Neuronal stem cell (in vitro differentiated cells): Measurements from ENCODE around the gene PDGFC.

Source experiments
- DNase-seq: peaks from one replicate; pipeline ENCODE4 v3.0.0-alpha.2; 2013; ENCODE audit warnings: low spot score
- H2AFZ ChIP-seq: one replicate; pipeline ENCODE4 v1.6.1; 2013; ENCODE audit warnings: mild to moderate bottlenecking, low read length, inconsistent platforms
- H2AK5ac ChIP-seq: 2 replicates; pipeline ENCODE4 v1.6.1; 2013; ENCODE audit warnings: low read depth, mild to moderate bottlenecking, inconsistent platforms, low read length, moderate library complexity, mixed read lengths
- H2BK120ac ChIP-seq: 2 replicates; pipeline ENCODE4 v1.6.1; 2013; ENCODE audit warnings: low read depth, mild to moderate bottlenecking, inconsistent platforms, low read length, moderate library complexity, mixed read lengths
- H2BK12ac ChIP-seq: one replicate; pipeline ENCODE4 v1.6.1; 2013; ENCODE audit warnings: low read length, inconsistent platforms
- H2BK15ac ChIP-seq: 2 replicates; pipeline ENCODE4 v1.6.1; 2013; ENCODE audit warnings: mild to moderate bottlenecking, low read length, inconsistent platforms, mixed read lengths
- H2BK5ac ChIP-seq: one replicate; pipeline ENCODE4 v1.6.1; 2013; ENCODE audit warnings: inconsistent platforms, mild to moderate bottlenecking, low read length, moderate library complexity
- H3K14ac ChIP-seq: one replicate; pipeline ENCODE4 v1.6.1; 2013; ENCODE audit warnings: low read length, inconsistent platforms
- H3K18ac ChIP-seq: 2 replicates; pipeline ENCODE4 v1.6.1; 2013; ENCODE audit warnings: low read length, inconsistent platforms
- H3K23ac ChIP-seq: 2 replicates; pipeline ENCODE4 v1.6.1; 2013; ENCODE audit warnings: low read depth, mild to moderate bottlenecking, mixed read lengths, low read length, inconsistent platforms; ENCODE audit not compliant: poor library complexity
- H3K27ac ChIP-seq: replicated peaks from 3 replicates; pipeline ENCODE4 v1.5.1; 2013; ENCODE audit warnings: low read length, inconsistent platforms
- H3K27me3 ChIP-seq, 3 experiments: 2 replicates each; pipeline ENCODE4 v1.6.1; 2013; ENCODE audit warnings: low read length in 3 of 3, mild to moderate bottlenecking in 2 of 3, inconsistent platforms in 1 of 3, low read depth in 1 of 3, mixed read lengths in 1 of 3, moderate library complexity in 1 of 3; ENCODE audit not compliant: control insufficient read depth in 3 of 3, insufficient read depth in 3 of 3
- H3K36me3 ChIP-seq, 2 donors: replicated peaks in 1 of 2; 2 replicates each; pipeline ENCODE4 v1.6.1; 2013; ENCODE audit warnings: low read length in 2 of 2; ENCODE audit not compliant: control insufficient read depth in 2 of 2, insufficient read depth in 2 of 2
- H3K4ac ChIP-seq: 2 replicates; pipeline ENCODE4 v1.6.1; 2013; ENCODE audit warnings: inconsistent platforms, mild to moderate bottlenecking, low read length, moderate library complexity
- H3K4me1 ChIP-seq, 2 donors: 1 replicate in 1 of 2; 2 replicates in 1 of 2; pipeline ENCODE4 v1.6.1; 2013; ENCODE audit warnings: low read length in 2 of 2, low read depth in 1 of 2; ENCODE audit not compliant: control insufficient read depth in 2 of 2, insufficient read depth in 1 of 2
- H3K4me2 ChIP-seq: one replicate; pipeline ENCODE4 v1.6.1; 2013; ENCODE audit warnings: mild to moderate bottlenecking, low read length, inconsistent platforms; ENCODE audit not compliant: insufficient read depth, poor library complexity, severe bottlenecking
- H3K4me3 ChIP-seq, 2 donors: 2 replicates each; pipeline ENCODE4 v1.5.1; 2013; ENCODE audit warnings: low read length in 2 of 2, mild to moderate bottlenecking in 2 of 2, inconsistent platforms in 1 of 2, moderate library complexity in 1 of 2
- H3K79me1 ChIP-seq: one replicate; pipeline ENCODE4 v1.6.1; 2013; ENCODE audit warnings: low read depth, mild to moderate bottlenecking, inconsistent platforms, low read length, moderate library complexity
- H3K9ac ChIP-seq: one replicate; pipeline ENCODE4 v1.6.1; 2013; ENCODE audit warnings: mild to moderate bottlenecking, low read depth, low read length, inconsistent platforms; ENCODE audit not compliant: poor library complexity
- H3K9me3 ChIP-seq, 2 donors: replicated peaks in 1 of 2; 2 replicates each; pipeline versions ENCODE3 to v1.6.1; 2013; ENCODE audit warnings: low read length in 2 of 2, mild to moderate bottlenecking in 2 of 2, inconsistent platforms in 1 of 2, low read depth in 1 of 2, mixed read lengths in 1 of 2, moderate library complexity in 1 of 2; ENCODE audit not compliant: control insufficient read depth in 2 of 2, insufficient read depth in 1 of 2
- H4K8ac ChIP-seq: one replicate; pipeline ENCODE4 v1.6.1; 2013; ENCODE audit warnings: low read depth, mild to moderate bottlenecking, inconsistent platforms, low read length, moderate library complexity
- H4K91ac ChIP-seq: one replicate; pipeline ENCODE4 v1.6.1; 2013; ENCODE audit warnings: low read length, low read depth, mild to moderate bottlenecking, inconsistent platforms; ENCODE audit not compliant: poor library complexity
- WGBS, 2 donors: extraction: QIAGEN DNeasy Blood & Tissue Kit; methylation state at CpG; one replicate each; pipeline ENCODE4 v1.1.7; 2013; ENCODE audit warnings: missing lambda C conversion rate in 2 of 2, mixed read lengths in 1 of 2; ENCODE audit not compliant: insufficient read length in 2 of 2, insufficient replicate concordance in 1 of 2; ENCODE audit errors: extremely low coverage in 2 of 2; 5-methylcytosine and 5-hydroxymethylcytosine counted together

The PDGFC gene

DNA sequence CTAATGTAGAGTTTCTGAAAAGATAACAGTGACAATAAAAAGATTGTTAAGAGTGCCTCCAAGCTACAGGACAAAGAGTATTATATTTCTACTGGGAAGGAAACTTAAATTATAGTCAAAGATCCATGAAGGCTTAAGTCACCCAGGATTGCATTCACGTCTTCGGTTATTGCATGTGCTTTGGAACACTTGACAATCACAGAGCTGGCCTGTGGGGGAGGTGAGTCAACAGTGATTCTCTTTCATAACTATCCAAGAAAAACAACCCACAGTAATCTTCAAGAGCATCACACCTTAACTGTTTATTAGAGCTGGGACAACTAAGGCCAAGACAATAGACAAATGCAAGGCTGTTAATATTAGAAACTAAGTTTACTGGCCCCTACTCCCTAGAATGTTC is 40.3 kb downstream of the PDGFC start:
- H3K18ac ChIP-seq: no peak overlapping the region
- no peaks in the 10 kb centered on the region for H3K4me1 ChIP-seq
- no peak overlapping the region for H4K91ac ChIP-seq
- H2BK5ac ChIP-seq: no peak overlapping the region
- no peak overlapping the region for H2BK12ac ChIP-seq
- H3K79me1 ChIP-seq: no peaks in the 10 kb centered on the region
- no peak overlapping the region for H3K23ac ChIP-seq
- H3K9me3 ChIP-seq: no peaks in the 10 kb centered on the region
- no peak overlapping the region for H4K8ac ChIP-seq
- no peak overlapping the region for H2BK15ac ChIP-seq
- no peak overlapping the region for H3K4me3 ChIP-seq
- no peak overlapping the region for H3K9ac ChIP-seq
- no CpG with 5 or more reads among the region's 2 CpGs for WGBS, 2 donors
- H2AFZ ChIP-seq: no peak overlapping the region
- DNase-seq: no peak
- H3K14ac ChIP-seq: no peak overlapping the region
- no peak overlapping the region for H3K27ac ChIP-seq
- H3K27me3 ChIP-seq: no peaks in the 10 kb centered on the region
- no peak overlapping the region for H2BK120ac ChIP-seq
- H3K4ac ChIP-seq: no peak overlapping the region
- no peak overlapping the region for H2AK5ac ChIP-seq
- no peaks in the 10 kb centered on the region for H3K36me3 ChIP-seq
- H3K4me2 ChIP-seq: no peak overlapping the region

DNA sequence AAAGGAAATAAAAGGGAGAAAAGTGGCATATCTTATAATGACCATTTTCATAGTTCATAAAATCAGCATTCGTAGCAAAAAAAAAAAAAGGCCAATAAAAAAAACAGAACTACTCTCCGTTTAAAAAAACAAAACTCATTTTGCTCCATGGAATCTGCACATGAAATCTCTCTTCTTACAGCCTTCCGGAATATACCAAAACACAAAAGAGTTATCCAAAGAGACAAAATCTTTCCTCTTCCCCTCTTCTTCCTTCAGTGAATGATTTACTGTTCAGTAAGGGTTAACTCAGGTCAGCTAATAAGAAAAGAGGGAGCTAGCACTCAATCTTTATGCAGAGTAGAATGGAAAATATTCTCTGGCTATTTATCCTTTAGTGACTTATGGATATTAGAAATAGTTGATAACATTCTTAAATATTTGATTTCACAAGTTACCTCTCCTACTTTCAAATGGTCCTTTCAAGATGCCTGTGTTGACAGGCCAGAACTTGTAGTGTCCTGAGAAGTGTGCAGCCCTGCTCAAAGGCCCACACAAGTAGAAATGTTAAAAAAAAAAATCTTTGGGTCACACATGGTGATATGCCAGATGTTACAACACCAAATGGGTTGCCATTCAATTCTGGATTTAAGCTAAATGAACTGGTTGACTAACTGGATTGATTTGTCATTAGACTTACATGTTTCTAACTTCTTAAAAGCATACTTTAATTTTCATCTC is 42.1 kb downstream of the PDGFC start:
- Histone ChIP-seq H3K4me3 (no peak overlapping the region), H3K79me1 (no peaks in the 10 kb centered on the region), H3K23ac (no peak overlapping the region)

DNA sequence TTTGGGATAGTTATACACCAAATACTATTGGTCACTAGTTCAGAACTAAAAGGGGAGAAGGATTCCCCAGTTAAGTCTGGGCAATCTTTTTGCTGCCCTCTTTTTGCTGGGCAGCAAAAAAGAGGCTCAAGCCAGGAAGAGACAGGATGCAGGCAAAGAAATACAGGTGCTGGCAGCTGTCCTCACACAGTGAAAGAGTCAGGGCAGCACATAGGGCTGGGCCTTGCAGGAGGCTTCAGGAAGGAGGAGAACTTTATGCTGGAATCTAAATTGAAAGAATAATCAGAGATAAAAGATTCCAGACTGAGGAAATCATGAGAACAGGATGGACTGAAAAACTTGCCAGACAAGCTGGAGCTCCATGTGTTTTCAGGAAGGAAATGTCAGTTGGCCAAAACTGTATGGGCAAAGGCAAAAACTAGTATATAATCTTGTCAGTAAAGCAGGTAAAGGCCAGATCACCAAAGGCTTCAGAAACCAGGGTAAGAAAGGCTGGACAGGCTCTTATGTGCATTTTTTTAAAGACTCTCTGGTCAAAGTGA is 46.8 kb downstream of the PDGFC start:
- Histone ChIP-seq H3K27me3 (no peaks in the 10 kb centered on the region), H3K18ac (no peak overlapping the region), H3K9me3 (no peaks in the 10 kb centered on the region), H3K14ac (no peak overlapping the region), H3K4me2 (no peak overlapping the region), H3K9ac (no peak overlapping the region), H2BK5ac (no peak overlapping the region), H2BK120ac (no peak overlapping the region), H2BK15ac (no peak overlapping the region), H3K23ac (no peak overlapping the region), H4K8ac (no peak overlapping the region), H2AK5ac (no peak overlapping the region), H3K4ac (no peak overlapping the region), H3K27ac (no peak overlapping the region), H3K79me1 (no peaks in the 10 kb centered on the region), H3K4me1 (peaks cover 0 to 2% of the 10 kb centered on the region in 2 donors), H2BK12ac (no peak overlapping the region), H2AFZ (no peak overlapping the region), H3K4me3 (no peak overlapping the region), H3K36me3 (no peaks in the 10 kb centered on the region), H4K91ac (no peak overlapping the region)
- DNase-seq: no peak

More for the DNA sequence above, 42.1 kb downstream of the PDGFC start:
- Histone ChIP-seq H3K18ac (no peak overlapping the region), H3K4me1 (no peaks in the 10 kb centered on the region), H2AFZ (no peak overlapping the region), H2BK5ac (no peak overlapping the region), H3K36me3 (no peaks in the 10 kb centered on the region), H3K4me2 (no peak overlapping the region), H4K91ac (no peak overlapping the region), H3K27me3 (no peaks in the 10 kb centered on the region), H2BK120ac (no peak overlapping the region), H2AK5ac (no peak overlapping the region), H3K9ac (no peak overlapping the region), H4K8ac (no peak overlapping the region), H3K9me3 (no peaks in the 10 kb centered on the region), H2BK15ac (no peak overlapping the region), H3K14ac (no peak overlapping the region), H3K4ac (no peak overlapping the region), H2BK12ac (no peak overlapping the region), H3K27ac (no peak overlapping the region)
- WGBS, 2 donors: no CpG with 5 or more reads among the region's 3 CpGs
- no peak for DNase-seq

DNA sequence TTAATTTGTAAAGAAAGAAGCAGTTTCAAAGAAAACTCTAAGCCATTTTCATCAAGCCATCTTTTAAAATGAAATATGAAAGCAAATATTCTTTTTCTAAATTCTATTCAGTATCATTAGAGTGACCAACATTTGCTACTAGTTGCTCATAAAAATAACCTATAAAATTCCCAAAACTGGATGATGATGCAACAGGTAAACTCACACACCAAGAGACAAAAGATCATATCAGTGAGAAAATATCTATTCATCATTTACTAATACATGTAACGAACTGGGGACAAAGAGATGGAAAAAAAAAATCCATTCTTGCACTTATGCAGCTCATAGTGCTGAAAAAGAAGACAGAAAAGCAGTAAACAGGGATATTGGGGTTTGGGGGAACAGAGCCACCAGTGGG is 48.1 kb downstream of the PDGFC start:
- WGBS, 2 donors: no CpG with 5 or more reads among the region's 1 CpG
- H2BK15ac ChIP-seq: no peak overlapping the region

More for the DNA sequence above, 48.1 kb downstream of the PDGFC start:
- Histone ChIP-seq H3K36me3 (no peaks in the 10 kb centered on the region), H4K8ac (no peak overlapping the region), H3K4me3 (no peak overlapping the region), H2BK5ac (no peak overlapping the region), H3K4me2 (no peak overlapping the region), H3K9ac (no peak overlapping the region), H3K9me3 (no peaks in the 10 kb centered on the region), H3K14ac (no peak overlapping the region), H3K18ac (no peak overlapping the region), H3K23ac (no peak overlapping the region), H4K91ac (no peak overlapping the region), H2BK12ac (no peak overlapping the region), H3K27ac (no peak overlapping the region), H2AFZ (no peak overlapping the region), H3K79me1 (no peaks in the 10 kb centered on the region), H3K4ac (no peak overlapping the region), H3K4me1 (peaks cover 0 to 2% of the 10 kb centered on the region in 2 donors), H2AK5ac (no peak overlapping the region), H2BK120ac (no peak overlapping the region), H3K27me3 (no peaks in the 10 kb centered on the region)
- DNase-seq: no peak
